GM12801 (cell line): ENCODE measurements around the gene CDHR3.

Experiments
- TF ChIP-seq, protein P1 (sequence below): IDR thresholded peaks from one replicate; pipeline ENCODE4 v1.5.1; 2011; ENCODE audit warnings: control low read depth; ENCODE audit not compliant: insufficient read length; ENCODE audit errors: extremely low read depth

The CDHR3 gene

DNA sequence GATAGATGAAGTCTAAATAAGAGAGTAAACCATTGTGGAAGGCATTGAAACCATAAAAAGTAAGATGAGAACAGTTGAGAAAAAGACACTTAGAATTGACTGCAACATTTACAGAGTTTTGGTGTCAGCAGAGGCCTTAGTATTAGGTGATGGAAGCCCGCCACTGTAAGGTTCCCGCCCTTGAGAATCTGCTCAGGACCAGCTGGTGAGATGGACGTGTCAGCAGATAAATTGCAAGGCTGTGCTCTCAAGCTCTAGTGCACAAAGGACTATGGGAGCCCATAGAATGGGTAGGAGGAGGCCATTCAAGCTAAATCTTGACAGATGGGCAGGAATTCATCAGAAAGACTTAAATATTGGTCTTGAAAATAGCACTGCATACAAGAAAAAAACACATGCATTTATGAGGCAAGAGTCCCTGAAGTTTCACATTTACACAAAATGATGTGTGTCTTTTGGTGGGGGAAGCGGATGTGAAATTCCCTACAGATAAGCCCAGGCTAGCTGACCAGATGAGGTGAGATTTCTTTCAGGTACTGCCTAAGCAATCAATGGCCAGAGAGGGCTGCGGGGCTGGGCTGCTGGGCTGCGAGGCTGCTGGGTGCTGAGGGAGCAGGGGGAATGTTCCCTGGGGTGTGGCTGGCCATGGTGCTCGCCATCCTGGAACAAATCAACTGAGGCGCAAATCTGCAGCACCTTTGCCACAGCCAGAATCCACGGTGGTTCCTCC lies 106.6 kb downstream of the CDHR3 start:
- TF ChIP-seq, protein P1, sequence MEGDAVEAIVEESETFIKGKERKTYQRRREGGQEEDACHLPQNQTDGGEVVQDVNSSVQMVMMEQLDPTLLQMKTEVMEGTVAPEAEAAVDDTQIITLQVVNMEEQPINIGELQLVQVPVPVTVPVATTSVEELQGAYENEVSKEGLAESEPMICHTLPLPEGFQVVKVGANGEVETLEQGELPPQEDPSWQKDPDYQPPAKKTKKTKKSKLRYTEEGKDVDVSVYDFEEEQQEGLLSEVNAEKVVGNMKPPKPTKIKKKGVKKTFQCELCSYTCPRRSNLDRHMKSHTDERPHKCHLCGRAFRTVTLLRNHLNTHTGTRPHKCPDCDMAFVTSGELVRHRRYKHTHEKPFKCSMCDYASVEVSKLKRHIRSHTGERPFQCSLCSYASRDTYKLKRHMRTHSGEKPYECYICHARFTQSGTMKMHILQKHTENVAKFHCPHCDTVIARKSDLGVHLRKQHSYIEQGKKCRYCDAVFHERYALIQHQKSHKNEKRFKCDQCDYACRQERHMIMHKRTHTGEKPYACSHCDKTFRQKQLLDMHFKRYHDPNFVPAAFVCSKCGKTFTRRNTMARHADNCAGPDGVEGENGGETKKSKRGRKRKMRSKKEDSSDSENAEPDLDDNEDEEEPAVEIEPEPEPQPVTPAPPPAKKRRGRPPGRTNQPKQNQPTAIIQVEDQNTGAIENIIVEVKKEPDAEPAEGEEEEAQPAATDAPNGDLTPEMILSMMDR, result no peak

GRCh38 chr7:106070201-106070551 lies 107.1 kb downstream of the CDHR3 start:
- TF ChIP-seq, protein P1, result no peak

- TF ChIP-seq, protein P1, result no peak
Observed at GRCh38 chr7:106070567-106071254, 107.6 kb downstream of the CDHR3 start.

DNA sequence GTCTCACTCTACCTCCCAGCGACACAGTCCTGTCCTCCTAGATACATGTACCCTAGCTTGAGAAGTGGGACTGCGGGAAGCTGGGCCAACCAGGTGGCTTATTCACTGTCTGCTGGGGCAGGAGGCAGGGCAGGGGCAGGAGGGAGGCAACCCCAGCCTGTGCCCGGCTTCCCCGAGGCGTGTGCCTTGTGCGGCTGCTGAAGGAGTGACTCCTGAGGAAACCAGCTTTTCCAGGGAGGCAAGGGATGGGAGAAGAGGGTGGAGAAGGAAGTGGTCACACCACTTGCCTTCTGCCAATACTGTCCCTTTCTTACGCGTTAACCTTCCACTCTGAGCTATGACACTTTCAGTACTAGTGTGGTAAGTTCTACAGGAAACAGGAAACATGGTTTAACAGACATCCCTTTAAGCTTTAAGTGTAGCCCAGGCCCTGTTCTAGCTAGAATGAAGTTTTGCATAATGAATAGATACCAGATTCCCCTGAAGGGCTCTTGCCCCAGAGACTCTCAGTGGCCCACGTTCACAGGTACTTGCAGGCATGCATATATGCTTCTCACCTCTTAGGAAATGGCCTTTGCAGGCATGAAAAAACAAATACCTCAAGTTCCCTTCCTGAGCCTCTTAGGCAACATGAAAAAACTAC lies 108.4 kb downstream of the CDHR3 start:
- TF ChIP-seq, protein P1, result no peak

DNA sequence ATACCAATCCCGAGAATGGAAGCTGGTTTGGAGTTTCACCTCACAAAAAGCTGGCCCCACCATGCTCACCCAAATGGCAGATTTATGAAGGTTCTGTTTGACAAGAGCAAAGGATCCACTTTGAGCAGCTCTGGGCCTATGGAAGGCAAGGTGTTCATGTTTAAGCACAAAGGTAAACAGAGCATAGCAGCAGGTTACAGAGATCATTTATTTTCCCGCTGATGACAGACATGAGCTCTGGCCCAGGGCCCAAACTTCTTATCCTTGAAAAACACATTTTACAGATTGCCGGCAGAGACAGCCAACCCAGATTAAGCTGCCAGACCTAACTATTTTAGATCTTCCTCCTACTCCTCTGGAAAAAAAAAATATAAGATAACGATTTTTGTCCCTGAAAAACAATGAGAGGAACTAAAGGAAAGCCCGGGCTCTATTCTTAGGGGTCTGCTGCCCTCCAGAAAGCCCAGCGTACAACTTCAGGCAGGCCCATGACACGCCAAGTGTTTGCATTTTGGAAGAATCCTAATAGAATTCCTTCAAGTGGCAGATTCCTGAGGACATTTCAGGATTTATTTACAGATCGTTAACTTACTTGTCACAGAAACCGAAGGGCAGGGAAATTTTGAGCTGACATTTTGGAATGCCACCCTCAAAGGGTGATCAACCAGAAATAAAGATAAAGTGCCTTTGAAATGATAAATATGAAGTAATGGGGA lies 109.1 kb downstream of the CDHR3 start:
- TF ChIP-seq, protein P1, result no peak

DNA sequence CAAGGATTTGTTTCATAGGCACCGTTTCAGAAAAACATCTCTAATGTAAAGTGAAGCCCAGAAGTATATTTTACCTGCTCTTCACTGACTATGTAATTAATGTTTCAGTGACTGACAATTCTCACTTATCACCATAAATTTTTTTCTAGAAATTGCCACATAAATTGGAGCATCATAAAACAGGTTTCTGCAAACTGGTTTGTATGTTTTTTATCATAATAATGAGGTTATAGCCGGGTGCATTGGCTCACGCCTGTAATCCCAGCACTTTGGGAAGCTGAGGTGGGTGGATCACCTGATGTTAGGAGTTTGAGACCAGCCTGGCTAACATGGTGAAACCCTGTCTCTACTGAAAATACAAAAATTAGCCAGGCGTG lies 109.6 kb downstream of the CDHR3 start:
- TF ChIP-seq, protein P1, result no peak

DNA sequence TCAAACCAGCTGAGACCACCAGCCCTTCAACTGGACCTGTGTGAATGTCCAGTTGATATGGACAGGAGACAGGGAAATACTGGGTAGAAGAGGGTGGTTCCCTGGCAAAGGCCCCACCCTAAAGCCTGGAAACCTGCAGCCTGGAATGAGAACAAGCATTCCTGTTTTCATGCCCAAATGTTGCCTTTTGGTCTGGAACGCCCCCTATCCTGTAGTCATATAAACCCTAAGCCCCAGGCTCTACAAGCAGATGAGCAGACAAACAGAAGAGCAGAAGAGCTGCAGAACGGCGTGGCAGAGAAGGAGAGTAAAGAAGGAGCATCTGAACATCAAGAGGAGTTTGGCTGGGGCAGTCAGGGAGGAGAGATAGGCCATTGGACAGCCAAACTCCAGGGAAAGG lies 110.6 kb downstream of the CDHR3 start:
- TF ChIP-seq, protein P1, result no peak
